ENCODE data around the gene DISC1. TPM values are rescaled to one million over a fixed set of nuclear protein-coding genes. Genes with fewer than 3 reads are reported as not detected.

Gene DISC1
- polyA plus RNA-seq, 3 donors: 5.5 to 14.7 (median 5.8) TPM

GRCh38 chr1:231827337-231828105 is 200.9 kb downstream of the DISC1 start:
- Mint-ChIP-seq H3K36me3 (peaks cover 49 to 63% of the 10 kb centered on the region in 2 donors), H3K9me3 (peaks cover 0 to 5% (median 0%) of the 10 kb centered on the region in 7 donors), H3K27me3 (ENCODE audit: low read depth in 3 of 3) (no peaks in the 10 kb centered on the region), H3K4me3 (no peak overlapping the region), H3K27ac (peak overlapping the region in 2 of 7 donors; percentile 13 to 26), H3K4me1 (peaks cover 16% of the 10 kb centered on the region)
- Histone ChIP-seq H4K20me1 (ENCODE audit: insufficient read depth, low read length) (no peaks in the 10 kb centered on the region), H3K27ac (ENCODE audit: low read depth in 1 of 2, low read length in 2 of 2) (no peak overlapping the region), H3K27me3 (ENCODE audit: control insufficient read depth in 2 of 2, insufficient read depth in 2 of 2, low read length in 2 of 2) (no peaks in the 10 kb centered on the region), H3K36me3 (replicated peaks in 1 of 2; ENCODE audit: control insufficient read depth in 1 of 2, insufficient read depth in 2 of 2, low read length in 2 of 2) (peaks cover 17 to 55% of the 10 kb centered on the region in 2 donors), H3K4me1 (ENCODE audit: control insufficient read depth in 1 of 2, insufficient read depth in 2 of 2, low read length in 2 of 2) (peaks cover 0 to 6% of the 10 kb centered on the region in 2 donors), H3K9me3 (replicated peaks in 1 of 2; ENCODE audit: control insufficient read depth in 1 of 2, insufficient read depth in 1 of 2, low read length in 2 of 2) (no peaks in the 10 kb centered on the region), H3K4me3 (replicated peaks in 1 of 3; ENCODE audit: low read depth in 2 of 3, low read length in 3 of 3) (no peak overlapping the region), H3K9ac (ENCODE audit: insufficient read depth, low read length, poor library complexity, severe bottlenecking) (no peak overlapping the region), H3K4me2 (replicated peaks; ENCODE audit: extremely low read depth, low read length, poor library complexity, severe bottlenecking) (no peak overlapping the region), H2AFZ (ENCODE audit: insufficient read depth, low read depth, low read length, poor library complexity, severe bottlenecking) (no peak overlapping the region), H3K79me2 (ENCODE audit: insufficient read depth, low read length) (no peaks in the 10 kb centered on the region)
- WGBS (ENCODE audit: insufficient coverage): no CpG with 5 or more reads among the region's 2 CpGs
- no peak for DNase-seq
- intact Hi-C loops (cut with micrococcal nuclease): no loop called here
- TF ChIP-seq CTCF (IDR thresholded peaks at IDR 0.05): no peak

- Histone ChIP-seq H3K4me3 (replicated peaks in 1 of 3; ENCODE audit: low read depth in 2 of 3, low read length in 3 of 3) (no peak overlapping the region), H2AFZ (ENCODE audit: insufficient read depth, low read depth, low read length, poor library complexity, severe bottlenecking) (no peak overlapping the region), H3K36me3 (replicated peaks in 1 of 2; ENCODE audit: control insufficient read depth in 1 of 2, insufficient read depth in 2 of 2, low read length in 2 of 2) (peaks cover 13 to 47% of the 10 kb centered on the region in 2 donors), H4K20me1 (ENCODE audit: insufficient read depth, low read length) (no peaks in the 10 kb centered on the region), H3K9ac (ENCODE audit: insufficient read depth, low read length, poor library complexity, severe bottlenecking) (no peak overlapping the region), H3K27ac (ENCODE audit: low read depth in 1 of 2, low read length in 2 of 2) (no peak overlapping the region), H3K79me2 (ENCODE audit: insufficient read depth, low read length) (no peaks in the 10 kb centered on the region), H3K4me2 (replicated peaks; ENCODE audit: extremely low read depth, low read length, poor library complexity, severe bottlenecking) (no peak overlapping the region), H3K27me3 (ENCODE audit: control insufficient read depth in 2 of 2, insufficient read depth in 2 of 2, low read length in 2 of 2) (no peaks in the 10 kb centered on the region), H3K4me1 (ENCODE audit: control insufficient read depth in 1 of 2, insufficient read depth in 2 of 2, low read length in 2 of 2) (peaks cover 5 to 9% of the 10 kb centered on the region in 2 donors), H3K9me3 (replicated peaks in 1 of 2; ENCODE audit: control insufficient read depth in 1 of 2, insufficient read depth in 1 of 2, low read length in 2 of 2) (no peaks in the 10 kb centered on the region)
- peaks cover 24% of the 10 kb centered on the region for H3K4me1 Mint-ChIP-seq
- H3K27ac Mint-ChIP-seq: peak overlapping the region in 1 of 7 donors; percentile 17
- intact Hi-C loops (cut with micrococcal nuclease): no loop called here
- H3K9me3 Mint-ChIP-seq: peaks cover 0 to 5% (median 0%) of the 10 kb centered on the region in 7 donors
- H3K36me3 Mint-ChIP-seq: peaks cover 44 to 59% of the 10 kb centered on the region in 2 donors
- no peaks in the 10 kb centered on the region for H3K27me3 Mint-ChIP-seq (ENCODE audit: low read depth in 3 of 3)
- TF ChIP-seq CTCF (IDR thresholded peaks at IDR 0.05): no peak
- no peak for DNase-seq
- no peak overlapping the region for H3K4me3 Mint-ChIP-seq
- no CpG with 5 or more reads among the region's 5 CpGs for WGBS (ENCODE audit: insufficient coverage)
Measured at GRCh38 chr1:231828182-231828920, 201.8 kb downstream of the DISC1 start.

All from CD14-positive monocyte (primary cell).